T-cell (primary cell): ENCODE data around the gene TMEM79. TPM values are rescaled to one million over a fixed set of nuclear protein-coding genes. Genes with fewer than 3 reads are reported as not detected.

Experiments
- ATAC-seq, 4 experiments: fragments of 200-7000 bp in 3 of 4; fragments of 150-1000 bp in 1 of 4; cut with Tn5 transposase; replicated peaks in 1 of 4; 1 replicate in 3 of 4; 2 replicates in 1 of 4; pipeline ENCODE4 v1.10.0; 2021; ENCODE audit warnings: moderate library complexity in 3 of 4, mild to moderate bottlenecking in 2 of 4, moderate number of reproducible peaks in 1 of 4
- CTCF ChIA-PET, 2 donors: fragments of 300-600 bp; sonication (Branson Sonifier 250); formaldehyde crosslinking; loops; one replicate each; lab custom pipeline; 2022; ENCODE audit warnings: antibody characterized with exemption in 2 of 2; lab: Charles Lee
- POLR2A ChIA-PET, 2 donors: fragments of 300-600 bp; sonication (Branson Sonifier 250); formaldehyde crosslinking; loops; one replicate each; lab custom pipeline; 2022; ENCODE audit warnings: antibody characterized with exemption in 2 of 2; lab: Charles Lee
- DNase-seq, 35 experiments: peaks; one replicate each; pipeline versions ENCODE4 v3.0.0 to v3.0.0-alpha.2; 2013 to 2023
- H3K27ac ChIP-seq: one replicate; pipeline ENCODE4 v1.5.1; 2013; ENCODE audit warnings: low read length
- H3K27me3 ChIP-seq, 2 experiments: replicated peaks in 1 of 2; 1 replicate in 1 of 2; 2 replicates in 1 of 2; pipeline versions ENCODE4 v1.6.1 to v1.7.0; 2013; ENCODE audit warnings: low read length in 1 of 2, mixed read lengths in 1 of 2; ENCODE audit not compliant: control insufficient read depth in 2 of 2, insufficient read depth in 2 of 2; ENCODE audit errors: extremely low read depth in 1 of 2
- H3K36me3 ChIP-seq, 2 donors: 1 replicate in 1 of 2; 2 replicates in 1 of 2; pipeline versions ENCODE4 v1.6.1 to v1.7.0; 2013; ENCODE audit warnings: low read length in 1 of 2; ENCODE audit not compliant: control insufficient read depth in 2 of 2, insufficient read depth in 1 of 2; ENCODE audit errors: extremely low read depth in 1 of 2
- H3K4me1 ChIP-seq, 2 experiments: 1 replicate in 1 of 2; 2 replicates in 1 of 2; pipeline versions ENCODE4 v1.6.1 to v1.7.0; 2013; ENCODE audit warnings: low read length in 2 of 2, mixed read lengths in 1 of 2; ENCODE audit not compliant: insufficient read depth in 2 of 2, control insufficient read depth in 1 of 2; ENCODE audit errors: extremely low read depth in 1 of 2
- H3K4me3 ChIP-seq, 2 donors: 1 replicate in 1 of 2; 2 replicates in 1 of 2; pipeline versions ENCODE4 v1.5.1 to v1.7.0; 2013; ENCODE audit warnings: mild to moderate bottlenecking in 2 of 2, low read length in 1 of 2, moderate library complexity in 1 of 2; ENCODE audit not compliant: control insufficient read depth in 1 of 2; ENCODE audit errors: extremely low read depth in 1 of 2
- H3K9me3 ChIP-seq: 2 replicates; pipeline ENCODE4 v1.7.0; 2013
- H3K27ac Mint-ChIP-seq, 2 donors: one replicate each; pipeline ENCODE4 v1.8.0; 2020 to 2021; ENCODE audit warnings: mild to moderate bottlenecking in 2 of 2, mixed read lengths in 2 of 2
- H3K27me3 Mint-ChIP-seq, 2 donors: one replicate each; pipeline ENCODE4 v1.8.0; 2021 to 2022; ENCODE audit warnings: mixed read lengths in 2 of 2
- H3K36me3 Mint-ChIP-seq: one replicate; pipeline ENCODE4 v1.8.0; 2021; ENCODE audit warnings: mixed read lengths
- H3K4me1 Mint-ChIP-seq, 3 donors: one replicate each; pipeline ENCODE4 v1.8.0; 2020 to 2022; ENCODE audit warnings: mixed read lengths in 3 of 3, mild to moderate bottlenecking in 1 of 3
- H3K4me3 Mint-ChIP-seq, 3 donors: one replicate each; pipeline ENCODE4 v1.8.0; 2020 to 2022; ENCODE audit warnings: mild to moderate bottlenecking in 3 of 3, mixed read lengths in 3 of 3, moderate library complexity in 3 of 3
- H3K9me3 Mint-ChIP-seq, 3 donors: one replicate each; pipeline ENCODE4 v1.8.0; 2020 to 2022; ENCODE audit warnings: mixed read lengths in 3 of 3
- WGBS: methylation state at CpG from one replicate; pipeline ENCODE4 v1.1.5; 2013; ENCODE audit warnings: missing lambda C conversion rate; ENCODE audit not compliant: insufficient coverage; 5-methylcytosine and 5-hydroxymethylcytosine counted together
- total RNA-seq, 35 experiments: library from RNA in 6 of 35; stranded (reverse) in 6 of 35; fragments of 120-200 nt in 1 of 35; gene quantifications; one replicate each; pipeline versions ENCODE4 v1.2.1 to v1.2.4 and lab custom pipeline; 2013 to 2026

Gene TMEM79
- 10 to 100 TPM in 3 of 5 donors, 1 to 10 TPM in 2; 4.9 to 17.6 (median 17.3) TPM for total RNA-seq
- 4.5 TPM for total RNA-seq (2013)
- total RNA-seq (lab: John Stamatoyannopoulos, UW), result 2.7 to 19.6 (median 7.3) reads per million in 29 experiments

DNA sequence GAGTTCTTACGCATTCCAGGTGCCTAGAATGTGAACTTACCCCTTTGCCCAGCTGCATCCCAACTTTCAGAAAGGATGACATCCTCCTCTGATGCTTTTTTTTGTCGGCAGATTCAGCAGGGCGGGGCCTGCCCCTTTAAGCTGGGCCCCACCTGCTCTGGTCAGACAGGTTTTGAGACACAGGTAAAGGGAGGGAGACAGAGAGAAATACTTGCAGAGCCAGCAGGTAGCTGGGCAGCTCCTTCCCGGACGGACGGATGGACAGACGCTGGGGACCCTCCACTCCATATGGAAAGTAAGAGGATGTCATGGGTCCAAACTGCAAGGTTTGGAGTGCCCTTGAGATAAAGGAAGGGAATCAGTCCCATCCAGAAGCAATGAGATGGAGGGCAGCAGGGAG lies at the start of gene TMEM79:
TSS of gene TMEM79 (plus strand) at position 214 of the 400 bp plus-strand sequence. CDS start 902 bp downstream, outside the sequence.
- 100% methylated on average over 1 of the region's 7 CpGs for WGBS
- H3K27ac ChIP-seq, result peak within 1 kb of the TSS; percentile 43
- peaks cover 5 to 13% of the 10 kb centered on the region in 2 donors for H3K36me3 ChIP-seq
- CTCF ChIA-PET, result interaction anchor here (0.5 to 0.8 kb wide), 2 partner anchors 50 to 162 kb away, joined by 3 read pairs; no protein-coding TSS in a partner anchor
- H3K4me3 ChIP-seq, result peak within 1 kb of the TSS; percentile 57 to 94
- peaks cover 39 to 44% (median 42%) of the 10 kb centered on the region in 3 donors for H3K4me1 Mint-ChIP-seq
- H3K9me3 ChIP-seq, result no peaks in the 10 kb centered on the region
- POLR2A ChIA-PET, result interaction anchor here in 1 of 2 donors (0.6 kb wide), 1 partner anchor 92 kb away, joined by 3 read pairs; no protein-coding TSS in a partner anchor
- H3K9me3 Mint-ChIP-seq, result no peaks in the 10 kb centered on the region
- peak within 1 kb of the TSS; percentile 89 to 97 (median 97) for H3K4me3 Mint-ChIP-seq
- H3K4me1 ChIP-seq, result peaks cover 12 to 27% of the 10 kb centered on the region in 2 experiments
- H3K36me3 Mint-ChIP-seq, result no peaks in the 10 kb centered on the region
- ATAC-seq (no peak), DNase-seq (no peak)
- no peaks in the 10 kb centered on the region for H3K27me3 ChIP-seq
- H3K27me3 Mint-ChIP-seq, result no peaks in the 10 kb centered on the region
- peak within 1 kb of the TSS; percentile 95 for H3K27ac Mint-ChIP-seq

- peaks cover 0 to 3% of the 10 kb centered on the region in 2 experiments for H3K27me3 ChIP-seq
- ATAC-seq (no peak), DNase-seq (no peak)
- H3K27me3 Mint-ChIP-seq, result no peaks in the 10 kb centered on the region
- POLR2A ChIA-PET, result no interaction called here
- CTCF ChIA-PET, result no interaction called here
- H3K4me3 ChIP-seq, result no peak overlapping the region
- no peak overlapping the region for H3K27ac Mint-ChIP-seq
- H3K9me3 ChIP-seq, result no peaks in the 10 kb centered on the region
- H3K4me3 Mint-ChIP-seq, result no peak overlapping the region
- H3K4me1 Mint-ChIP-seq, result no peaks in the 10 kb centered on the region
- H3K36me3 ChIP-seq, result peaks cover 26 to 61% of the 10 kb centered on the region in 2 donors
- no peaks in the 10 kb centered on the region for H3K9me3 Mint-ChIP-seq
- H3K36me3 Mint-ChIP-seq, result peaks cover 39% of the 10 kb centered on the region
- 93% methylated on average over 11 of the region's 12 CpGs for WGBS
- H3K4me1 ChIP-seq, result no peaks in the 10 kb centered on the region
- no peak overlapping the region for H3K27ac ChIP-seq
Observed at GRCh38 chr1:156236164-156236563, 48.0 kb upstream of the TMEM79 start.

GRCh38 chr1:156238248-156238647 lies 45.9 kb upstream of the TMEM79 start:
- ATAC-seq (no peak), DNase-seq (no peak)
- Histone ChIP-seq H3K4me1 (no peaks in the 10 kb centered on the region), H3K27me3 (peaks cover 0 to 3% of the 10 kb centered on the region in 2 experiments), H3K9me3 (no peaks in the 10 kb centered on the region), H3K27ac (no peak overlapping the region), H3K36me3 (peaks cover 21 to 59% of the 10 kb centered on the region in 2 donors), H3K4me3 (no peak overlapping the region)
- Mint-ChIP-seq H3K27me3 (no peaks in the 10 kb centered on the region), H3K36me3 (peaks cover 40% of the 10 kb centered on the region), H3K4me1 (no peaks in the 10 kb centered on the region), H3K9me3 (no peaks in the 10 kb centered on the region), H3K27ac (no peak overlapping the region), H3K4me3 (no peak overlapping the region)
- 100% methylated on average over 1 of the region's 5 CpGs for WGBS
- ChIA-PET CTCF (no interaction called here), POLR2A (no interaction called here)

GRCh38 chr1:156241311-156241811 lies 42.8 kb upstream of the TMEM79 start:
- CTCF ChIA-PET, result no interaction called here
- Mint-ChIP-seq H3K4me3 (no peak overlapping the region), H3K9me3 (no peaks in the 10 kb centered on the region), H3K27ac (no peak overlapping the region), H3K36me3 (peaks cover 31% of the 10 kb centered on the region), H3K27me3 (no peaks in the 10 kb centered on the region), H3K4me1 (peaks cover 13 to 17% (median 16%) of the 10 kb centered on the region in 3 donors)
- no peak for DNase-seq
- Histone ChIP-seq H3K4me1 (peaks cover 4 to 18% of the 10 kb centered on the region in 2 experiments), H3K4me3 (no peak overlapping the region), H3K27ac (no peak overlapping the region), H3K36me3 (peaks cover under 1 to 37% of the 10 kb centered on the region in 2 donors), H3K27me3 (peaks cover 0 to 9% of the 10 kb centered on the region in 2 experiments), H3K9me3 (no peaks in the 10 kb centered on the region)
- no peak for ATAC-seq
- WGBS, result 77% methylated on average over 15 of the region's 15 CpGs
- POLR2A ChIA-PET, result no interaction called here

GRCh38 chr1:156241926-156242325 lies 42.2 kb upstream of the TMEM79 start, which contains the start of gene BGLAP:
Gene BGLAP, plus strand, starts transcription at chr1:156242184. Its CDS starts 48 bp downstream, at chr1:156242232.
- peaks cover 13 to 18% (median 16%) of the 10 kb centered on the region in 3 donors for H3K4me1 Mint-ChIP-seq
- Histone ChIP-seq H3K36me3 (peaks cover 0 to 32% of the 10 kb centered on the region in 2 donors), H3K4me3 (no peak within 1 kb of the TSS), H3K27ac (no peak within 1 kb of the TSS), H3K9me3 (no peaks in the 10 kb centered on the region), H3K4me1 (peaks cover 4 to 19% of the 10 kb centered on the region in 2 experiments), H3K27me3 (peaks cover 0 to 9% of the 10 kb centered on the region in 2 experiments)
- ATAC-seq, result no peak
- no peaks in the 10 kb centered on the region for H3K9me3 Mint-ChIP-seq
- H3K36me3 Mint-ChIP-seq, result peaks cover 26% of the 10 kb centered on the region
- no peaks in the 10 kb centered on the region for H3K27me3 Mint-ChIP-seq
- H3K4me3 Mint-ChIP-seq, result no peak within 1 kb of the TSS
- WGBS, result 81% methylated on average over 11 of the region's 14 CpGs
- H3K27ac Mint-ChIP-seq, result no peak within 1 kb of the TSS
- CTCF ChIA-PET, result no interaction called here
- no peak for DNase-seq
- POLR2A ChIA-PET, result no interaction called here

DNA sequence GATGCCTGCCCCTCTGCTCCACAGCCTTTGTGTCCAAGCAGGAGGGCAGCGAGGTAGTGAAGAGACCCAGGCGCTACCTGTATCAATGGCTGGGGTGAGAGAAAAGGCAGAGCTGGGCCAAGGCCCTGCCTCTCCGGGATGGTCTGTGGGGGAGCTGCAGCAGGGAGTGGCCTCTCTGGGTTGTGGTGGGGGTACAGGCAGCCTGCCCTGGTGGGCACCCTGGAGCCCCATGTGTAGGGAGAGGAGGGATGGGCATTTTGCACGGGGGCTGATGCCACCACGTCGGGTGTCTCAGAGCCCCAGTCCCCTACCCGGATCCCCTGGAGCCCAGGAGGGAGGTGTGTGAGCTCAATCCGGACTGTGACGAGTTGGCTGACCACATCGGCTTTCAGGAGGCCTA lies 41.4 kb upstream of the TMEM79 start:
- CTCF ChIA-PET, result interaction anchor here in 1 of 2 donors (0.6 kb wide), 1 partner anchor 175 kb away, joined by 3 read pairs; no protein-coding TSS in a partner anchor
- no peaks in the 10 kb centered on the region for H3K27me3 Mint-ChIP-seq
- Histone ChIP-seq H3K4me1 (peaks cover 4 to 19% of the 10 kb centered on the region in 2 experiments), H3K9me3 (no peaks in the 10 kb centered on the region), H3K27ac (no peak overlapping the region), H3K4me3 (no peak overlapping the region), H3K27me3 (peaks cover 0 to 9% of the 10 kb centered on the region in 2 experiments), H3K36me3 (peaks cover 0 to 26% of the 10 kb centered on the region in 2 donors)
- peaks cover 13 to 22% (median 16%) of the 10 kb centered on the region in 3 donors for H3K4me1 Mint-ChIP-seq
- no peak overlapping the region for H3K4me3 Mint-ChIP-seq
- peaks cover 21% of the 10 kb centered on the region for H3K36me3 Mint-ChIP-seq
- no peak for DNase-seq
- H3K27ac Mint-ChIP-seq, result no peak overlapping the region
- H3K9me3 Mint-ChIP-seq, result no peaks in the 10 kb centered on the region
- POLR2A ChIA-PET, result no interaction called here
- no peak for ATAC-seq
- 89% methylated on average over 7 of the region's 10 CpGs for WGBS
